Stimulated activated CD4-positive, alpha-beta T cell treated with anti-CD3 and anti-CD28 coated beads, Interleukin-4, amount 100 ng/mL, for 1 hour (primary cell): ENCODE measurements around the gene RASSF7.
"Not testable (repeated sequence)": the region's sequence is repeated elsewhere in the genome, so short reads cannot be mapped to it uniquely, and the experiment has no call there.

Experiments
- DNase-seq: peaks from one replicate; pipeline ENCODE4 v3.0.0-alpha.2; 2020

The RASSF7 gene

DNA sequence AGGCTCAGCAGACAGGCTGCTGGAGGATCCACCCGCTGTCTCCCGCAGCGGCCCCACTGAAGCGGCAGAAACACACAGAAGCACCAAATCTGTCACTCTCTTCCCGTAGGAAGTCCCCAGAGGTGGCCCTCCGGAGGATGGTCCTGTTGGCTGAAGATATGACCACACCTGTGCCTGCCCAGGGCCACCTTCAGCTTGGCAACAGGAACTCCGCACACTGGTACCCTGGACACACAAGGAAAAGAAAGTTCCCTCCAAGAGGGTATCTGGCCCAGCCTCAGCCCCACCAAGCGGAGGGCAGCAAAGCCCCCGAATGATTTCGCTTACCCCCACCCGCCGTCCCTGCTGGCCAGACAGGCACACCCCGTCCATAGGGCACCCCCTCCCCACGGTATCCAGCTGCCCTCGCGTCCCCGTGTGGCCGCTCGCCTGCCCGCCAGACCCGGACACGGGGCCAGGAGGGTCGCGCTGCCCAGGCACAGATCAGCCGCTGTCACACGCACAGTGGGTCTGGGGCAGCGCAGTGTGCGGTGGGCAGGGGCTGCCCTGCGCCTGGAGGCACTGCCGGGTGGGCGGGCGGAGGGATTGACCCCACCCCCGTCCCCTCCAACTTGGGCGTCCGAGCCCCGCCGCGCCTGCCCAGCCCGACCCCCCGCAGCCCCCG lies 7.0 kb downstream of the RASSF7 start:
- DNase-seq = no peak

DNA sequence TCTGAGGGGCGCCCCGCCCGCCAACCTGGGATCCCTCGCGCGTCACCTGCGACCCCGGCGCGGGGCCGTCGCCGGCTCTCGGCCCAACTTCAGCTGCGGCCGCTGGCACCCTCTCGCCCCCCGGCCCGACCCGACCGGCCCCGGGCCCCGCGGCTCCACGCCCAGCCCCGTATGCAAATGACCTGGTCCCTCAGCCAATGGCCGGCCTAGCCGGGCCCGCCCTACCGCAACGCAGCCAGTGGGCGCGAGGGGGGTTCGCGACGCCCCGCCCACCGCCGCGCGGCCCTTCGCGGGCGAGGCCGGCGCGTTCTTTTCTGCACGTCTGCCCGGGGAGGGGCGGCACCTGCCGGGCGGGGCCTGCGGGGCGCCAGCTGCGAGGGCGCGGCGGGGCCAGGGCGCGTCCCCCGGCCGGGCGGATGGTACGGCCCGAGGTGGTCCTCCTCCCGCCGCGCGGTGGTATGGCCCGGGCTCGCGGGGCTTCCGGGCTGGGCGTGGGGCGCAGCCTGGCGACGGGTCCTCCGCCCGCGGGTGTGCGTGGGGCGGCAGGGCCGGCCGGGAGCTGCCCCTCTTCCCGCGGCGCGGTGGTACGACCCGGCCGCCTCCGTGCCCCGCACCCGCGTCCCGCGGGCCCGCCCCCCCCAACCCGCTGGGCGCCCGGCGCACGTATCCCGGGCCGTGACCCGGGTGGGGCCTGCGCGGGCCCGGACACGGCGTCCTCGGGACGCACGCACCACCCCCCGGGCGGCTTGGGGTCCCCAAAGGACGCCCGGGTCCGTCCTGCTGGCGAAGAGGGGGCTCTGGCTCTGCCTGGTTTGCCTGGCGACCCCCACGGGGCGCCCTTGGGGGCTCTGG lies 7.8 kb downstream of the RASSF7 start:
- peak; percentile 86 for DNase-seq

DNA sequence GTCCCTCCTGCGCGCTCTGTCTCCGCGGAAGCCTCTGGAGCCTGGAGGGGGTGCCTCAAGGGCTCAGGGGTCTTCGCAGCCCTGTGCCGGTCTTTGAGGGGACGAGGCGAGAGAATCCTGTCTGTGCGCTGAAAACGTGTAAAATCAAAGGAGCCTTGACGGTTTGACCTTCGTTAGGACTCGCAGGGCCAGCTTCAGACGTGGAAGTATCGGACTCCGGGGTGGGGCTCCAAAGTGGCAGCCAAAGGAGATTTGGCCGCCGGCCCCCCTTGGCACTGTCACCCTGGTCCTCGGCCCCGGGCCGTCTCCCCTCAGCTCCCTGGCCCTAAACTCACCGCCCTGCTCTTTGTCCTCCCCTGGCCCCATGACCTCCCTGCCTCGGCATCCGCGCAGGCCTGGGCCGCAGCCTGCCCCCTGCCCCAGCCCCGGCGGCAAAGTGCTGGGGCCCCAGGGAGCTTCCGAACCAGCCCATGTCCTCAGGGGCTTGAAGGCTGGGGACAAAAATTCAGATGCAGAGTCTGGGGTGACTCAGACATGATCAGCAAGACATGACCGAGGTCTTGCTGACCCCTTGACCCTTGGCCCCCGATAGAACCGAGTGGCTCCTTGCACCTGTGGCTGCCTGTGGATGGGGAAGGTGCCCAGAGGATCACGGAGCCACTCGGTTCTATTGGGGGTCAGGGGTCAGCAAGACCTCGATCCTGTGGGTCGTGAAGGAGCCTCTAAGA lies 8.6 kb downstream of the RASSF7 start:
- DNase-seq = no peak

- no peak for DNase-seq
Measured at GRCh38 chr11:571802-572185, 11.0 kb downstream of the RASSF7 start.

GRCh38 chr11:573146-573759 lies 12.5 kb downstream of the RASSF7 start:
- no peak for DNase-seq

GRCh38 chr11:574031-574570 lies 13.3 kb downstream of the RASSF7 start:
- not testable (repeated sequence) for DNase-seq

DNA sequence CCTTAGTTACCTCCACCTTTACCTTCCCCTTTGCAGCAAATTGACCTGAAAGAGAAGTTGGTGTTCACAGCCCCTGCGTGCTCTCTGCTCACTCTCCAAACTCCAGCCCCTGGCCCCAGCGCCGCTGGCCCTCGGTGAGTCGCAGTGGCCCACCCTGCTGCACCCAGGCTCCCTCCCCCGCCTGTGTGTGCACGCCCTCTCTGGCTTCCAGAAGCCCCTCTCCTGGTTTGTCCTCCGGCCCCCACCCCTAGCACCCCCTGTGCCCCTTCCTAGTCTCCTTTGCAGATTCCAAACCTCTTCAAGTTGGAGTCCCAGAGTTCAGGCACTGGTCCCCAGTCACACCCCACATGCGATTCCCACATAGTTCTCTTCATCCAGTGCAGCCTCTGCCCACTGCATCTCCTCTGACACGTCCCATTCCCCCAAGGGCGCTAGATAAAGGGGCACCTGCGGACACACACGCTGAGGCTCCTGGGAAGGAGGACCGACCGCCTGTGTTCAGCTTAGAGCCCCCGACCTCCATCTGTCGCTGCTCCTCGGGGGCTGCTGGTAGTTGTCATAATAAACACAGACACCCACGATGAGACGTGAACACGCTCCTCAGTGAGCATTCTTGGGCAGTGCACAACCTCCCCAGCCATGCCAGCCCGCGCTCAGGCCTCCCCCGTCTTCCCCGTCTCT lies 14.0 kb downstream of the RASSF7 start:
- no peak for DNase-seq

- DNase-seq = no peak
Measured at GRCh38 chr11:575313-575995, 14.7 kb downstream of the RASSF7 start.

DNA sequence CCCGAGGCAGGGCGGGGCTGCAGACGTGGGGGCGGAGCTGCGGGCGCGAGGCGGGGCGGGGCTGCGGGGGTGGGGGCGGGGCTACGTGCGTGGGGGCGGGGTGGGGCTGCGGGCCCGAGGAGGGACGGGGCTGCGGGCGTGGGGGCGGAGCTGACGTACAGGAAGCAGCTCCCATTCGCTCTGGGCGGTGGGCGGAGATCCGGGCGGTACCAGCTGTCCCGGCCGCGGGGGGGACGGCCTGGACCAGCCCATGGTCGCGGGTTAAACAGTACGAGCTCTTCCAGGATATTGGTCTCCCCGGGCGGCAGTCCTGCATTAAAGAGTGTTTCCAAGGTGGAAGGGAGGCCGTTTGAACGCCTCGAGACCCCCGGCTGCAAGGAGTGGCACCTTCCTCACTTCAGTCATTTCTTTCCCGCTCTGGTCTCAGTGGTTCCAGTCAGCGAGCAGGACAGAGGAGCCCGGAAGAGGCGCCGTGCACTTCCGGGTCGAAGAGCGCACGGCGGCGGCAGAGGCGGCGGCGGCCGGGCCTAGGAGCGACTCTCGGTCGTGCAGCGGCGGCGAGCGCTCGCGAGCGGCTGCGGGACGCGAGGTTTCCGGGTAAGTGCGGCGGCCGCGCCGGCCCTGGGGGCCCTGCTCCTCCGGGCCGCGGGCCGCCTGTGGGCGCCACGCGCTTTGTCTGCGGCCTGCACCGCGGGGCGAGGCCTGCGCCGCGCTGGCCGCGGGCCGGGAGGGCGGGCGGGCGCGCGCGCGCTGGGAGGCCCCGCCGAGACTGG lies 15.4 kb downstream of the RASSF7 start, which contains the start of gene PHRF1:
Gene PHRF1 (plus strand): TSS at position 475 of the 773 bp plus-strand sequence. CDS start 5,043 bp downstream, outside the sequence.
- DNase-seq = peak; percentile 95

GRCh38 chr11:576811-577610 lies 16.2 kb downstream of the RASSF7 start:
- no peak for DNase-seq

DNA sequence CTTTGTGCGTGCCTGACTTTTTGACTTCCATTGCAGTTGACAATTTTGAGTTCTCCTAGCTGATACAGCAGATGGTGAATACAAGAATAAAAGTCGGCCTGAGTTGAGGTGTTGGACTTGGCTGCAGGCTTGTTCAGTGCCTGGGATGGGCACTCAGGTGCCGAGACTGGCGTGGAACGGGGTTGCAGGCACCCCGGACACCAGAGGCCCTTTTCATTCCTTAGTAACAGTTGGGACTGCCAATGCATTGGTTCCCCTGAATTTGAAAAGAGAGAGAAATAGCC lies 16.8 kb downstream of the RASSF7 start:
- DNase-seq = no peak

- DNase-seq = no peak
Measured at GRCh38 chr11:578276-579035, 17.7 kb downstream of the RASSF7 start.

- no peak for DNase-seq
Measured at GRCh38 chr11:579830-580601, 19.2 kb downstream of the RASSF7 start.

DNA sequence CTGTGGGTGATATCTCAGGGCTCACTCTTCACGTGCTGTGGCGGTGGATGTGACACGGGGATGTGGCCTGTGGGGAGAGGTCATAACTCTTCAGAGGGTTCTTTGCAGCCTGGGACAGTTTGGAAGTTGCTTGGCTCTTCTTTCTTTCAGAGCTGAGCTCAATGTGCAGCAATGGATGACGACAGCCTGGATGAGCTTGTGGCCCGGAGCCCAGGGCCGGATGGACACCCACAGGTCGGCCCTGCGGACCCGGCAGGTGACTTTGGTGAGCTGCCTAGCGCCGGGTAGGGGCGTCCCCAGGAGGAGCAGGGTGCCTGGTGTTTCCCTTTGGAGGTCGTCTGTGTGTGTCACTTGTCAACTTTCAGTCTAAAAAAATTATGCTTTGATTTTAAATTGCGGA lies 20.6 kb downstream of the RASSF7 start:
- DNase-seq = no peak

DNA sequence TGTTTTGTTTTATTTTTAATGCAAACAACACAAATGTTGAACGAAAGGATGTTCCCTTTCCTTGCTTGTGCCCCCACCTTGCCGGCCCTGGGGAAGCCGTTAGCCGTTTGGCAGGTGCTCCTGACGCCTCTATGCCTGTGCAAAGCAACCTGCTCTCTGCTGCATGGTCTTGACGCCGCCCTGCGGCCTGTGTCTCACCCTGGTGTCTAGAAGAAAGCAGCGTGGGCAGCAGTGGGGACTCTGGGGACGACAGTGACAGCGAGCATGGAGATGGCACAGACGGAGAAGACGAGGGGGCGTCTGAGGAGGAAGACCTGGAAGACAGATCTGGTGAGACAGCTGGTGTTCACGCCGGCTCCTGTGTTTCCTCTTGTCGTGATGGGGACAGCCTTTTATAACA lies 21.0 kb downstream of the RASSF7 start:
- DNase-seq = no peak

- DNase-seq = no peak
Measured at GRCh38 chr11:584287-584686, 23.5 kb downstream of the RASSF7 start.

GRCh38 chr11:586376-587316 lies 25.9 kb downstream of the RASSF7 start:
- DNase-seq = no peak
